IPS DF 4.7 (cell line): ENCODE results near the gene MYCT1.
"Not testable (repeated sequence)": the region's sequence is repeated elsewhere in the genome, so short reads cannot be mapped to it uniquely, and the experiment has no call there.

Experiments used
- DNase-seq: peaks from one replicate; pipeline ENCODE4 v3.0.0-alpha.2; 2013; ENCODE audit warnings: low spot score; ENCODE audit errors: extremely low read depth

MYCT1 gene

GRCh38 chr6:152697634-152698033 is at the start of gene MYCT1:
Gene MYCT1, plus strand, starts transcription at chr6:152697897. Its CDS starts 6 bp downstream, at chr6:152697903.
- no peak for DNase-seq

- DNase-seq = no peak
These were observed 49.6 kb upstream of the MYCT1 start for GRCh38 chr6:152648105-152648504.

- DNase-seq = no peak
These were observed 45.7 kb upstream of the MYCT1 start for GRCh38 chr6:152651986-152652385.

- DNase-seq = no peak
These were observed 35.9 kb upstream of the MYCT1 start for GRCh38 chr6:152661776-152662175.

- no peak for DNase-seq
These were observed 27.8 kb upstream of the MYCT1 start for GRCh38 chr6:152669895-152670294.

- no peak for DNase-seq
These were observed 26.5 kb upstream of the MYCT1 start for GRCh38 chr6:152671171-152671570.

GRCh38 chr6:152673236-152673635 is 24.5 kb upstream of the MYCT1 start:
- no peak for DNase-seq

- no peak for DNase-seq
These were observed 17.5 kb upstream of the MYCT1 start for GRCh38 chr6:152680151-152680550.

GRCh38 chr6:152680879-152681517 is 16.7 kb upstream of the MYCT1 start:
- no peak for DNase-seq

- no peak for DNase-seq
These were observed 15.6 kb upstream of the MYCT1 start for GRCh38 chr6:152682141-152682540.

GRCh38 chr6:152682935-152683334 is 14.8 kb upstream of the MYCT1 start:
- not testable (repeated sequence) for DNase-seq

- DNase-seq = no peak
These were observed 11.9 kb upstream of the MYCT1 start for GRCh38 chr6:152685819-152686218.

- no peak for DNase-seq
These were observed 2.2 kb upstream of the MYCT1 start for GRCh38 chr6:152695372-152696045.

GRCh38 chr6:152696522-152696921 is 1.2 kb upstream of the MYCT1 start:
- DNase-seq = no peak

GRCh38 chr6:152698692-152699091 is 995 bp downstream of the MYCT1 start:
- no peak for DNase-seq

GRCh38 chr6:152700427-152700826 is 2.7 kb downstream of the MYCT1 start:
- no peak for DNase-seq

- DNase-seq = no peak
These were observed 3.6 kb downstream of the MYCT1 start for GRCh38 chr6:152701081-152701862.

- DNase-seq = no peak
These were observed 4.2 kb downstream of the MYCT1 start for GRCh38 chr6:152701863-152702401.

GRCh38 chr6:152703750-152704149 is 6.1 kb downstream of the MYCT1 start:
- not testable (repeated sequence) for DNase-seq

- no peak for DNase-seq
These were observed 7.6 kb downstream of the MYCT1 start for GRCh38 chr6:152705327-152705726.

GRCh38 chr6:152716322-152716721 is 18.6 kb downstream of the MYCT1 start:
- DNase-seq = no peak

GRCh38 chr6:152720974-152721373 is 23.3 kb downstream of the MYCT1 start:
- no peak for DNase-seq
